Thyroid gland (tissue), 4 donors: Measurements from ENCODE around the gene KIF11. TPM values are rescaled to one million over a fixed set of nuclear protein-coding genes. Genes with fewer than 3 reads are reported as not detected.
A peak's percentile ranks its signal among the peaks of the same experiment; 100 is the strongest.

Source experiments
- DNase-seq, 2 donors: peaks; one replicate each; pipeline ENCODE4 v3.0.0-alpha.2; 2019
- H3K27ac ChIP-seq, 3 donors: fragments of 200-600 bp; sonication (generic); 1 replicate in 2 of 3; 2 replicates in 1 of 3; pipeline ENCODE4 v1.5.1; 2016 to 2019; ENCODE audit warnings: mild to moderate bottlenecking in 1 of 3, moderate library complexity in 1 of 3
- H3K27me3 ChIP-seq: fragments of 200-600 bp; sonication (generic); one replicate; pipeline ENCODE4 v1.5.1; 2019
- H3K36me3 ChIP-seq, 2 donors: fragments of 200-600 bp; sonication (generic); one replicate each; pipeline ENCODE4 v1.5.1; 2016 to 2019
- H3K4me1 ChIP-seq, 2 donors: fragments of 200-600 bp; sonication (generic); one replicate each; pipeline ENCODE4 v1.5.1; 2017 to 2019
- H3K4me3 ChIP-seq, 3 donors: fragments of 200-600 bp; sonication (generic); replicated peaks in 1 of 3; 1 replicate in 2 of 3; 2 replicates in 1 of 3; pipeline ENCODE4 v1.5.1; 2016; ENCODE audit warnings: mild to moderate bottlenecking in 1 of 3
- H3K9me3 ChIP-seq: fragments of 200-600 bp; sonication (generic); one replicate; pipeline ENCODE4 v1.5.1; 2017
- CTCF ChIP-seq, 6 experiments: fragments of 200-600 bp in 3 of 6; fragments of 450-650 bp in 3 of 6; sonication (generic) in 3 of 6; IDR thresholded peaks; one replicate each; pipeline ENCODE4 v1.5.1; 2016 to 2019; ENCODE audit warnings: antibody characterized with exemption in 6 of 6, mild to moderate bottlenecking in 2 of 6, inconsistent platforms in 1 of 6, moderate library complexity in 1 of 6
- POLR2A ChIP-seq, 2 donors: fragments of 450-650 bp; IDR thresholded peaks; one replicate each; pipeline ENCODE4 v1.6.1; 2017; ENCODE audit warnings: antibody characterized with exemption in 2 of 2, mild to moderate bottlenecking in 2 of 2, moderate library complexity in 1 of 2
- WGBS, 2 donors: methylation state at CpG; one replicate each; pipeline ENCODE4 v1.1.5; 2017; 5-methylcytosine and 5-hydroxymethylcytosine counted together
- intact Hi-C: fragments of 100-400 bp; cut with DNase I; formaldehyde crosslinking; loops from one replicate; pipeline ENCODE4 v1.15.1; 2023
- total RNA-seq, 4 donors: library from RNA; depleted of rRNA; stranded (reverse); fragments of >200 nt; gene quantifications; one replicate each; pipeline ENCODE4 v1.2.3, GENCODE V29; 2016

The KIF11 gene
- total RNA-seq, result 1 to 10 TPM in 3 of 4 donors, under 1 TPM in 1; 0.67 to 1.5 (median 1.1) TPM

GRCh38 chr10:92592761-92593618 is at the start of gene KIF11:
Gene KIF11, plus strand, starts transcription at chr10:92593130. Its CDS starts 246 bp downstream, at chr10:92593376.
- Histone ChIP-seq H3K27ac (peak within 1 kb of the TSS; percentile 89 to 93 (median 90)), H3K9me3 (no peaks in the 10 kb centered on the region), H3K4me1 (peaks cover 9 to 22% of the 10 kb centered on the region in 2 donors), H3K4me3 (peak within 1 kb of the TSS; percentile 30 to 47 (median 37)), H3K27me3 (no peaks in the 10 kb centered on the region), H3K36me3 (no peaks in the 10 kb centered on the region)
- intact Hi-C loops, result loop anchor here (10.0 kb wide), 1 partner anchor 92 kb away; the partner anchor contains the start of gene HHEX
- TF ChIP-seq POLR2A (IDR thresholded peaks at IDR 0.05) (peak in 1 of 2 donors; percentile 96), CTCF (IDR thresholded peaks at IDR 0.05) (no peak)
- 1% methylated on average over 39 to 49 of the region's 61 CpGs for WGBS, 2 donors
- peak; percentile 99 for DNase-seq

GRCh38 chr10:92544296-92544695 is 48.6 kb upstream of the KIF11 start:
- no peak overlapping the region for H3K27ac ChIP-seq
- intact Hi-C loops, result no loop called here
- no peaks in the 10 kb centered on the region for H3K27me3 ChIP-seq
- no peak for DNase-seq
- TF ChIP-seq POLR2A (IDR thresholded peaks at IDR 0.05), result no peak
- no peaks in the 10 kb centered on the region for H3K36me3 ChIP-seq
- WGBS, 2 donors, result 59 to 72% methylated on average over 3 of the region's 3 CpGs
- no peaks in the 10 kb centered on the region for H3K9me3 ChIP-seq
- H3K4me3 ChIP-seq, result no peak overlapping the region
- H3K4me1 ChIP-seq, result peaks cover 0 to 1% of the 10 kb centered on the region in 2 donors

- H3K9me3 ChIP-seq, result no peaks in the 10 kb centered on the region
- H3K4me3 ChIP-seq, result no peak overlapping the region
- intact Hi-C loops, result no loop called here
These were observed 47.4 kb upstream of the KIF11 start for GRCh38 chr10:92545556-92545955.

GRCh38 chr10:92547676-92548075 is 45.3 kb upstream of the KIF11 start:
- Histone ChIP-seq H3K9me3 (no peaks in the 10 kb centered on the region), H3K4me3 (no peak overlapping the region), H3K27me3 (no peaks in the 10 kb centered on the region), H3K36me3 (no peaks in the 10 kb centered on the region), H3K27ac (no peak overlapping the region), H3K4me1 (no peaks in the 10 kb centered on the region)
- TF ChIP-seq CTCF (IDR thresholded peaks at IDR 0.05), result no peak
- TF ChIP-seq POLR2A (IDR thresholded peaks at IDR 0.05), result no peak
- intact Hi-C loops, result no loop called here
- 91 to 97% methylated on average over 4 of the region's 4 CpGs for WGBS, 2 donors
- no peak for DNase-seq

More at GRCh38 chr10:92545556-92545955, 47.4 kb upstream of the KIF11 start:
- no peaks in the 10 kb centered on the region for H3K4me1 ChIP-seq
- no peak overlapping the region for H3K27ac ChIP-seq
- WGBS, 2 donors, result 97 to 100% methylated on average over 1 of the region's 1 CpG
- no peak for TF ChIP-seq CTCF (IDR thresholded peaks at IDR 0.05)
- TF ChIP-seq POLR2A (IDR thresholded peaks at IDR 0.05), result no peak
- H3K27me3 ChIP-seq, result no peaks in the 10 kb centered on the region
- no peaks in the 10 kb centered on the region for H3K36me3 ChIP-seq
- DNase-seq, result no peak

- no peak for DNase-seq
- TF ChIP-seq POLR2A (IDR thresholded peaks at IDR 0.05) (no peak), CTCF (IDR thresholded peaks at IDR 0.05) (peak in 1 of 6 experiments; percentile 23)
- intact Hi-C loops, result no loop called here
- Histone ChIP-seq H3K36me3 (peaks cover 0 to 12% of the 10 kb centered on the region in 2 donors), H3K27ac (no peak overlapping the region), H3K4me1 (no peaks in the 10 kb centered on the region), H3K4me3 (no peak overlapping the region), H3K9me3 (no peaks in the 10 kb centered on the region), H3K27me3 (no peaks in the 10 kb centered on the region)
- 90 to 94% methylated on average over 2 of the region's 2 CpGs for WGBS, 2 donors
These were observed 42.0 kb upstream of the KIF11 start for GRCh38 chr10:92550924-92551323.
